ENCODE data around the gene VCPKMT. TPM values are rescaled to one million over a fixed set of nuclear protein-coding genes. Genes with fewer than 3 reads are reported as not detected.

VCPKMT gene
- polyA plus RNA-seq (2011; rRNA removed) (5.1 and 7.7 TPM in 2 replicates), polyA minus RNA-seq (2011; rRNA and poly(A)+ RNA removed) (2.9 and 3.0 TPM in 2 replicates)

DNA sequence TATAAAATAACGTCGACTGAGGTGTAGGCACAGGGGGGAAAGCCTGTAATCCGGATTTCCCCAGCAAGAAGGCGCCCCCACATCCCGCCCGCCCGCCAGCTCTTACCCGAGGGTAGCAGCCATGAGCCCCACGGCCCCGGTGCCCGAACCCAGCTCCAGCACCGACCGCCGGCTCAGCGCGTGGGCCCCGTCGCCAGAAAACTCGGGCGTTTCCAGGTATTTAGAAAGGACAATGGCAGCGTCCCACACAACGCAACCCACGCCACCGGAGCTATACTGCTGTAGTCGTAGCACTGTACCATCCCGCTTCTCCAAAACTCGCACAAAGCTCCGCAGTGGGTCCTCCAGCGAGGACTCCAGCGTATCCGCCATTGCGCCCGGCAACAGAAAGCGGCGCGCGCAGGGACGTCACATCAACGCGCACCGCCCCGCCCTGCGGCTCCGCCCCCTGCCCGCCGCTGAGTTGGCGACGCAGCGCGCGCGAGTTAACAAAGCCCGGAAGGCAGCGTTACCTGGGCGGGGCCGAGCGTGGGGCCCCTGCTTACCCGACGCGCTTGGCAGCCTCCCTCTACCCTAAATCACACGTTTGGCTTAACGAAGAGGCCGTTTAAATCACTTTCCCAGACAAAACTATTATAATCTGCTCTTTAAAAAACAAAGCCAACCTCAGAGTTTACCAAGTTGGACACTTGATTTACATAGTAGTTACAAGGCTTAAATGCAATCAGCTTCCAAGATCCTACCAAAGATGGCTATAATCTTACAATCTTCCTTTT, at the start of gene VCPKMT:
Gene VCPKMT (minus strand): TSS at position 392 of the 776 bp plus-strand sequence. CDS start 20 bp downstream, at position 372.
- ChIA-PET POLR2A (interaction anchor here (0.7 to 1.5 kb wide), 6 partner anchors 19 to 413 kb away, joined by 3 to 8 read pairs (median 4); partner anchors contain the start of gene NEMF), CTCF (interaction anchor here (0.6 to 8.4 kb wide), 5 partner anchors 11 to 264 kb away, joined by 3 to 97 read pairs (median 4); partner anchors contain the start of gene NEMF)
- Histone ChIP-seq H3K27ac (ENCODE audit: low read depth, low read length) (peak within 1 kb of the TSS; percentile 41), H3K4me3 (ENCODE audit: low read depth, low read length) (peak within 1 kb of the TSS; percentile 89), H3K9me3 (ENCODE audit: control insufficient read depth, insufficient read depth, low read length) (no peaks in the 10 kb centered on the region), H3K27me3 (ENCODE audit: control insufficient read depth, insufficient read depth, low read length) (no peaks in the 10 kb centered on the region)
- DNase-seq (ENCODE audit: low read depth, low spot score), result peak; percentile 44
- TF ChIP-seq CTCF (IDR thresholded peaks at IDR 0.05; ENCODE audit: low read depth, low read length), result no peak

DNA sequence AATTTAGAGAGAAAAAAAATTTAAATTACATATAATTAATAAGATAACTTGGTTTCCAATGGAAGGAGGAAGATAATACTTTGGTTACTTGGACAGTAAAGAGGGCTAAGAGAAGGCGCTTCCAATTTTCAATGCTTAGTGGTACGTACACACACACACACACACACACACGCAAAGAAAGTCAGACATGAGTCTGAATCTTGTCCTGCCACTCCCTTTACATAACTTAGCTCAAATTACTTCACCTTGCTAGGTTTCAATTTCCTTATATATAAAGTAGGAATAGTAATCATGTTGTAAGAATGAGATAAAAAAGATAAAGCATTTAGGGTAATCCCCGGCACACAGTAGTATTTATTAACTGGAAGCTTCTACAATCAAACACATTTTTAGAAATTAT, 39.7 kb upstream of the VCPKMT start:
- ChIA-PET CTCF (no interaction called here), POLR2A (no interaction called here)
- no peaks in the 10 kb centered on the region for H3K27me3 ChIP-seq (ENCODE audit: control insufficient read depth, insufficient read depth, low read length)
- no peak for DNase-seq (ENCODE audit: low read depth, low spot score)
- no peak overlapping the region for H3K27ac ChIP-seq (ENCODE audit: low read depth, low read length)
- no peak overlapping the region for H3K4me3 ChIP-seq (ENCODE audit: low read depth, low read length)
- TF ChIP-seq CTCF (IDR thresholded peaks at IDR 0.05; ENCODE audit: low read depth, low read length), result no peak
- no peaks in the 10 kb centered on the region for H3K9me3 ChIP-seq (ENCODE audit: control insufficient read depth, insufficient read depth, low read length)

DNA sequence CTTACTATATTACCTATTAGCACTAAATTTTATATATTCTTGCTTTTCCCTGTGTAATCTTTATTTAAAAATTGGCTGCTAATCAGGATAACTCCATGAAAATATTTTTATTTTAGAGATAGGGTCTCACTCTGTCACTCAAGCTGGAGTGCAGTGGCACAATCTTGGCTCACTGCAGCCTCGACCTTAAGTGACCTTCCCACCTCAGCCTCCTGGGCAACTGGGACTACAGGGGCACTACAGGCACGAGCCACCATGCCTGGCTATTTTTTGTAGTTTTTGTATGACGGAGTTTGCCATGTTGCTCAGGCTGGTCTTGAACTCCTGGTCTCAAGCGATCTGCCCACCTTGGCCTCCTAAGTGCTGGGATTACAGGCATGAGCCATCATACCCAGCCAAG, 32.4 kb upstream of the VCPKMT start:
- no peak for TF ChIP-seq CTCF (IDR thresholded peaks at IDR 0.05; ENCODE audit: low read depth, low read length)
- Histone ChIP-seq H3K4me3 (ENCODE audit: low read depth, low read length) (no peak overlapping the region), H3K9me3 (ENCODE audit: control insufficient read depth, insufficient read depth, low read length) (no peaks in the 10 kb centered on the region), H3K27me3 (ENCODE audit: control insufficient read depth, insufficient read depth, low read length) (no peaks in the 10 kb centered on the region), H3K27ac (ENCODE audit: low read depth, low read length) (no peak overlapping the region)
- CTCF ChIA-PET, result interaction anchor here (0.6 to 1.2 kb wide), 4 partner anchors 9 to 595 kb away, joined by 3 to 6 read pairs (median 4); no protein-coding TSS in a partner anchor
- POLR2A ChIA-PET, result interaction anchor here (0.6 kb wide), 1 partner anchor 322 kb away, joined by 11 read pairs; no protein-coding TSS in a partner anchor
- no peak for DNase-seq (ENCODE audit: low read depth, low spot score)

- Histone ChIP-seq H3K27ac (ENCODE audit: low read depth, low read length) (no peak overlapping the region), H3K9me3 (ENCODE audit: control insufficient read depth, insufficient read depth, low read length) (no peaks in the 10 kb centered on the region), H3K4me3 (ENCODE audit: low read depth, low read length) (no peak overlapping the region), H3K27me3 (ENCODE audit: control insufficient read depth, insufficient read depth, low read length) (no peaks in the 10 kb centered on the region)
- TF ChIP-seq CTCF (IDR thresholded peaks at IDR 0.05; ENCODE audit: low read depth, low read length), result no peak
- POLR2A ChIA-PET, result no interaction called here
- no peak for DNase-seq (ENCODE audit: low read depth, low spot score)
- CTCF ChIA-PET, result interaction anchor here (1.0 to 1.2 kb wide), 3 partner anchors 9 to 285 kb away, joined by 3 to 5 read pairs (median 4); no protein-coding TSS in a partner anchor
These were observed 22.8 kb upstream of the VCPKMT start for GRCh38 chr14:50139192-50139591.

DNA sequence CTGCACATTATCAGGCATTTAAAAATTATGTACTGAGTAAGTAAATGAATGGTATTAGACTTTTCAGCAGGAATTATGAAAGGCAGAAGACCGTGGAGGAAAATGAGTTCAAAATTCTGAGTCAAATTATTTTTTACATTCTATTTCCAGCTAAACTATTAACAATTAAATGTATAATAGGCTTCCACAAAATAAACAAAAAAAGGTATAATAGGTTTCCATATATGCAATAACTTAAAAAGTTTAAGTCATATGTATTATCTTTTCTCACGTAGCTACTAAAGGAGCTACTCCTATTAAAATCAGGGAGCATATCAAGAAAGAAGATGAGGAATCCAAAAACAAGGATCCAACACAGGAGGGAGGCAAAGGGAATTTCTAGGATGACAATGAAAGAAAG, 11.4 kb upstream of the VCPKMT start:
- TF ChIP-seq CTCF (IDR thresholded peaks at IDR 0.05; ENCODE audit: low read depth, low read length), result no peak
- H3K9me3 ChIP-seq (ENCODE audit: control insufficient read depth, insufficient read depth, low read length), result no peaks in the 10 kb centered on the region
- no peaks in the 10 kb centered on the region for H3K27me3 ChIP-seq (ENCODE audit: control insufficient read depth, insufficient read depth, low read length)
- H3K4me3 ChIP-seq (ENCODE audit: low read depth, low read length), result no peak overlapping the region
- ChIA-PET CTCF (no interaction called here), POLR2A (no interaction called here)
- H3K27ac ChIP-seq (ENCODE audit: low read depth, low read length), result no peak overlapping the region
- no peak for DNase-seq (ENCODE audit: low read depth, low spot score)
